NCI-H1436 treated with DMSO at 0.1 percent for 48 hours (cell line): ENCODE measurements around the gene DCAF17.
"Not testable (repeated sequence)": the region's sequence is repeated elsewhere in the genome, so short reads cannot be mapped to it uniquely, and the experiment has no call there.

Experiments used
- DNase-seq: peaks from one replicate; lab custom pipeline; 2025; lab: John Stamatoyannopoulos, UW

DCAF17 gene

GRCh38 chr2:171459498-171459897, 25.5 kb downstream of the DCAF17 start:
- DNase-seq: no peak

GRCh38 chr2:171460537-171460936, 26.5 kb downstream of the DCAF17 start:
- DNase-seq: no peak

GRCh38 chr2:171469176-171469575, 35.1 kb downstream of the DCAF17 start:
- no peak for DNase-seq

- DNase-seq: no peak
Measured at GRCh38 chr2:171470129-171470528, 36.1 kb downstream of the DCAF17 start.

DNA sequence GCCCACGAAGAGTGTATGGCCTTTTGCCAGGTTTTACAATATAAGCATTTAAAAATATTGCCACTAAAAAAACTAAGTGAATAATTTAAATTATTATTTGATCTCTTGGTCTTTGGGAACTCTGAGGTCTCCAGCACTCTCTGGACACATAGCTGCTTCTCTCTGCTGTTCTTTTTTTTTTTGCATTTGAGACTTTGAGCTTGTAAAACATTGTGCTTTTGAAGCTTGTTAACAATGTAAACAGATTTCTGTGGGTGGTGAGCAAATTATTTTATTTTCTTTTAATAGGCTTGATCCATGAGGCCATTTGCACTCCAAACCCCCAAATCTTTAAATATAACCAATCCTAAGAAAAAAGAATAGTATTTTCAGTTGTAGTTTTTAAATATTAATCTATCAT, 42.0 kb downstream of the DCAF17 start:
- DNase-seq: no peak

DNA sequence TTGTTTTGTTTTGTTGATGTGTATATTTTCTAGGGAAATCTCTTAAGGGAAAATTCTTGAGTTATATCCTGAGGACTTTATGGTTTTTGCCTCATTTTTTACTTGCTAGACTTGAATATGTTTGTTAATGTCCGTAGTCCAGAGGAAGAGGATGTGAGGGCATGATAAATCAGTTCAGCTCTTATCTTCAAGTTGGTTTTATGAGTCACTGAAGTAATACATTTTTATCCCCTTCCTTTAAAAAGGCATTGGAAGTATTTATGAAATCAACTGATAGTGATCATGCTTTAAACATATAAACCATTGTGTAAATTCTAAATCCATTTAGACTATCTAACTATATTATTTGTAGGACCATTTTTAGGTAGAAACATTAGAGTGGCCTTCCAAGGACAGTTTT, 44.3 kb downstream of the DCAF17 start:
- DNase-seq: no peak

DNA sequence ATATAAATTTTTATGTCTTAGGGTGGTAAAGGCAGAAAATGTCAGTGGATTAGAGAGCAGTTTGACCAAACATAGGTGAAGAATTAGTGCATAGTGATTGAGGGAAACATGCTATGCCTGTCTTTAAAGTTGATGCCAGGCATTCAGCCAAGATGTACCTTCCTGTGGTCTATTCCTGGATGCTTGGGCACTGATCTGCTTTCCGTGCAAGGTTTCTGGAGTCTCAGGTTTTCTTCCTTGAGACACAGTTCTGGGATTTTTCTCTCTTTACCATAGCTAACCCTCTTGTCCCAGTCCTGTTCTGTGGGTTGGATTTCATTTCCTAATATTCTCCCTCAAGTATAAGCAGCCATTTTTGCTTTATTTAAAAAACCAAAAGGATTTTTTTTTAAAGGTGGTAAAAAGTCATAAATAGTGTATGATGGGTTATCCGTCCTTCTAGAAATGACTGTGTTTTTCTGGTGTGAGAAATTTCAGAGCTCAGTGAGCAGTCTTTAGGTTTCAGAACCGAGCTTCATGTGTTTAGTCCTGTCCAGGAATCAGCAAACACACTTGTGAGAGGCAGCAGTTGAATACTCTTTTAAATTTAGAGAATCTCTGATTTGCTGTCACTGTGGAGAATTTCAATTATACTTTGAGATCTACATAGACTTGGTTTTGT, 45.3 kb downstream of the DCAF17 start:
- no peak for DNase-seq

GRCh38 chr2:171480908-171481307, 46.9 kb downstream of the DCAF17 start:
- no peak for DNase-seq

DNA sequence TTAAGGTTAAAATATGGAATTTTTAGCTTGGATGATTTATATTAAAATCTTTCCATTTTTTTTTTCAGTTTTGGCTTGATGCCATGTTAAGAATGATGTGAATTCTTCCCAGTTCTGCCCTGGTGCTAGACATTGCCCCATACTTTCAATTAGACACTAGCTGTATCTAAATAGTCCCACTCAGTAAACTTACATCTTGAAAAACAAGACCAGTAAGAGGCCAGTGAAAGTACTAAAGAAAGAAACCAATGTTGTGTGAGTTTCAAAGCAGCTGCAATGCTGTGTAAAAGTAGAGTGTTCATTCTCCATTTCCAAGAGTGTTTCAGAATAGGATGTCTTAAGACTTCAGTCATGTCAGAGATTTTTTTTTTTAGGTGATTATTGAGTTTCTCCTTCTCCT, 48.3 kb downstream of the DCAF17 start:
- DNase-seq: no peak

DNA sequence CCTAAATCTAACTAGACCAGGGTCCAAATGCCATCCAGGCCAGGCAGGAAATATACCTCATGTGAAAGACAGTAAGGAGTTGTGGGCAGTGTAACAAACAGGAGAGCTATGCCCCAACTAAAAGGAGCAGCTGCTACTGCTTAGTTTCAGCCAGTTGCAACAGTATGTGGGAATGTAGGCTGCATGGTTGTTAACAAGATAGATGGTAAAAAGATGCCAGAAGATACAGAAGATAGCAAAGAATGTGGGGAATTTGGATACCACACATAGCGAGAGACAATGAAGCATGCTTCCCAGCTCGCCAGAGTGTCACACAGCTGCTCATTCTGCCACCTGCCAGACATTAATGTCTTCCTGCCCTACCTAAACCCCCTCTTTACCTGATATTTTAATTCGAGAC, 48.9 kb downstream of the DCAF17 start:
- no peak for DNase-seq

- no peak for DNase-seq
Measured at GRCh38 chr2:171483793-171484192, 49.8 kb downstream of the DCAF17 start.

- DNase-seq: no peak
Measured at GRCh38 chr2:171485116-171485515, 51.1 kb downstream of the DCAF17 start.

GRCh38 chr2:171487201-171487600, 53.2 kb downstream of the DCAF17 start:
- DNase-seq: no peak

GRCh38 chr2:171487803-171488259, 53.8 kb downstream of the DCAF17 start:
- DNase-seq: no peak

GRCh38 chr2:171490577-171490976, 56.6 kb downstream of the DCAF17 start:
- DNase-seq: no peak

- no peak for DNase-seq
Measured at GRCh38 chr2:171491292-171491691, 57.3 kb downstream of the DCAF17 start.

DNA sequence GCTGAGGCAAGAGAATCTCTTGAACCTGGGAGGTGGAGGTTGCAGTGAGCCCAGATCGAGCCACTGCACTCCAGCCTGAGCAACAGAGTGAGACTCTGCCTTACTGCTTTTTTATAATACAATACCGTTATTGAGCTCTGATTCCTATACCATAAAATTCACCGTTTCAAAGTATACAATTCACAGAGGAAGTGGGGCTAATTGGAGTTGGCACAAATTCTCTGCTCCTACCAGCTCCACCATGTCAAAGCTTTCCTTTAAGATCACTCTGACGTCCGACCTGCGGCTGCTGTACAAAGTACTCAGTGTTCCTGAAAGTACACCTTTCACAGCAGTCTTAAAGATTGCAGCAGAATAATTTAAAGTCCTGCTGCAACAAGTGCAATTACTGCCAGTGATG, 58.6 kb downstream of the DCAF17 start:
- no peak for DNase-seq

GRCh38 chr2:171497664-171498063, 63.6 kb downstream of the DCAF17 start:
- not testable (repeated sequence) for DNase-seq

DNA sequence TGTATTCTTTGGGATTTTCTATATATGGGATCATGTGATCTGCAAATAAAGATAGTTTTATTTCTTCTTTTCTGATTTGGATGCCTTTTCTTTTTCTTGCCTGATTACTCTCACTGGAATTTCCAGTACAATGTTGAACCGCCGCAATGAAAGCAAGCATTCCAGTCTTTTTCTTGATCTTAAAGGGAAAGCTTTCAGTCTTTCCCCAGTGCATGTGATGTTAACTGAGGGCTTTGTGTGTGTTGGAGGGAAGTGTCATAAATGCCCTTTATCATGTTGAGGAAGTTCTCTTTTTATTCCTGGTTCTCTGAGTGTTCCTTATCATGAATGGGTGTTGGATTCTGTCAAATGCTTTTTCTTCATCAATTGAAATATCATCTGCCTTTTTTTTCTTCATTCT, 71.3 kb downstream of the DCAF17 start:
- DNase-seq: no peak

GRCh38 chr2:171509945-171510731, 76.1 kb downstream of the DCAF17 start:
- no peak for DNase-seq

GRCh38 chr2:171512014-171512413, 78.0 kb downstream of the DCAF17 start:
- no peak for DNase-seq

DNA sequence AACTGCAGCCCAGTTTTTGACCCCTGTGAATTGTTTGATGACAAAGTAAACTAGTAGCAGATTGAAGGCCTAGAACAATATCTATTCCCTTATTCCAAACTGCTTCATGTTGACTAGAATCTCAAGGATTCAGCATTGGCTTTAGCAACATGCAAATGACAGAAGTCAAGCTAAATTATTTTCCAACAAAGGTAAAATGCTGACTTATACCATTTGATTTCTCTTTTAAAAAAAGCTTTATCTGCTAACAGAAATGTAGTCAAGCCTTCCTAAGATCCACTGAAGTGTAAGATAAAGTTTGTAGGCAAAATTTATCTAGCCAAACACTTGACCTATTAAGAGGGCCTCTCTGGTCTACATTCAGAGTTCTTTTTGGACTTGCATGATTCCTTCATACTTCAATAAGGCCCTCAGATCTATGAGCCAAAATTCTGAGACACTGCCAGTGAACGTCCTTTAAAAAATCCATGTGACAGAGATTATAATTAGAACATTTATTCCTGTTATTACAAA, 78.7 kb downstream of the DCAF17 start:
- no peak for DNase-seq

DNA sequence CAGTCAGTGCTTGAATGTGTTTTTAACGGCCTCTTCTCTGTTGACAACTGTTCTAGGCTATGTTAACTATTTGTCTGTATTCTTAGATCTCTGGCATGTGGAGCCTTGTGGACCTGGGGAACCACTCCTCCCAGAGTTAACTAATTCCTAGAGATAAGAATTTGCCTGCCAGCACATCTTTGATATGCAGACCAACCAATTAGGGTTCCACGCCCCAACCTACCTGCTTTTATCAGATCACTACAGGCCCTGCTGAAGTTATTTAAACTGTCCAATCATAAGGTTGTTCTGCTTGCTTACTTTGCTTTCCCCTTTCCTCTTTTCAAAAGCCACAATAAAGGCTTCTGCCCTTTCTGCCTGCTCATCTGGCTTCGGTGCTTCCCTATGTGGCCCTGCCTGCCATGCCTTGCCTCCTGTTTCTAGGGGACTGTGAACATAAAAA, 79.7 kb downstream of the DCAF17 start:
- no peak for DNase-seq
